HepG2 (cell line): ENCODE data around the gene SLC2A2. TPM values are rescaled to one million over a fixed set of nuclear protein-coding genes. Genes with fewer than 3 reads are reported as not detected.

Experiments used
- BRF2 ChIP-seq: sonication (generic); formaldehyde crosslinking; IDR thresholded peaks from 2 replicates; pipeline ENCODE4 v1.8.1; 2022; ENCODE audit warnings: mild to moderate bottlenecking, missing genetic modification reagents
- CREBL2 ChIP-seq: sonication (generic); formaldehyde crosslinking; IDR thresholded peaks from 2 replicates; pipeline ENCODE4 v1.8.1; 2023; ENCODE audit warnings: missing genetic modification reagents, mild to moderate bottlenecking, borderline replicate concordance
- KAT2B ChIP-seq: fragments of 150-350 bp; IDR thresholded peaks from 2 replicates; pipeline ENCODE4 v1.6.1; 2014; ENCODE audit warnings: low read depth, low read length, borderline replicate concordance
- NR1H2 ChIP-seq: sonication (generic); formaldehyde crosslinking; IDR thresholded peaks from 2 replicates; pipeline ENCODE4 v1.8.1; 2022; ENCODE audit warnings: low read depth, missing genetic modification reagents, borderline replicate concordance
- SIN3B ChIP-seq: fragments of 150-350 bp; IDR thresholded peaks from 2 replicates; pipeline ENCODE4 v1.6.1; 2014; ENCODE audit warnings: low read length
- YY1 ChIP-seq: IDR thresholded peaks from 2 replicates; pipeline ENCODE4 v1.6.1; 2011; ENCODE audit warnings: low read length, low read depth, moderate library complexity, mild to moderate bottlenecking; ENCODE audit not compliant: insufficient read depth, insufficient replicate concordance
- ZBTB1 ChIP-seq: sonication (generic); formaldehyde crosslinking; IDR thresholded peaks from 2 replicates; pipeline ENCODE4 v1.4.0; 2020; ENCODE audit warnings: missing genetic modification reagents, borderline replicate concordance
- ZBTB33 ChIP-seq: sonication (generic); formaldehyde crosslinking; IDR thresholded peaks from 2 replicates; pipeline ENCODE4 v1.4.0; 2020; ENCODE audit warnings: missing genetic modification reagents
- ZBTB46 ChIP-seq: sonication (generic); formaldehyde crosslinking; IDR thresholded peaks from 2 replicates; pipeline ENCODE4 v1.4.0; 2020; ENCODE audit warnings: mild to moderate bottlenecking, missing genetic modification reagents, borderline replicate concordance
- ZBTB7A ChIP-seq: sonication (generic); formaldehyde crosslinking; IDR thresholded peaks from 2 replicates; pipeline ENCODE4 v1.8.0; 2022; ENCODE audit warnings: mild to moderate bottlenecking, missing genetic modification reagents
- ZNF543 ChIP-seq: sonication (generic); formaldehyde crosslinking; IDR thresholded peaks from 2 replicates; pipeline ENCODE4 v1.4.0; 2020; ENCODE audit warnings: mild to moderate bottlenecking, missing genetic modification reagents
- ZNF567 ChIP-seq: sonication (generic); formaldehyde crosslinking; IDR thresholded peaks from 2 replicates; pipeline ENCODE4 v1.8.1; 2023; ENCODE audit warnings: mild to moderate bottlenecking, missing genetic modification reagents, borderline replicate concordance
- polyA plus RNA-seq, 8 experiments: library from polyadenylated mRNA; depleted of rRNA in 3 of 8; stranded (reverse) in 7 of 8; unstranded in 1 of 8; fragments of >200 nt; fragmentation: Illumina TruSeq in 4 of 8; extraction: Trizol in 4 of 8; gene quantifications; 2 replicates each; pipeline versions ENCODE4 v1.2.1 to v1.2.3, GENCODE V29; 2011 to 2016; ENCODE audit warnings: low read depth in 4 of 8, missing spikeins in 1 of 8, mixed read lengths in 1 of 8; ENCODE audit not compliant: insufficient read depth in 1 of 8
- total RNA-seq, 5 experiments: library from RNA; depleted of rRNA; stranded (reverse); fragments of >200 nt; fragmentation: Illumina TruSeq; extraction: Trizol; gene quantifications; 2 replicates each; pipeline ENCODE4 v1.2.3, GENCODE V29; 2016; ENCODE audit warnings: low read depth in 1 of 5

The SLC2A2 gene
- total and polyA plus RNA-seq, 2 of the 13 experiments (the other 11 are each of a cell fraction or from before 2014, with no cell fraction given) = 19.5 to 23.2 TPM

- no peak for TF ChIP-seq ZBTB46
- TF ChIP-seq ZBTB7A = no peak
- no peak for TF ChIP-seq ZNF567 (CRISPR knock-in tag)
- no peak for TF ChIP-seq CREBL2 (CRISPR knock-in tag)
- TF ChIP-seq BRF2 (CRISPR knock-in tag) = no peak
- no peak for TF ChIP-seq YY1
- TF ChIP-seq ZBTB33 (CRISPR knock-in tag) = peak; percentile 11; the same call in 1 of the 2 replicates
- TF ChIP-seq SIN3B = no peak
- no peak for TF ChIP-seq NR1H2 (CRISPR knock-in tag)
- no peak for TF ChIP-seq KAT2B
- no peak for TF ChIP-seq ZBTB1 (CRISPR knock-in tag)
- no peak for TF ChIP-seq ZNF543
These were observed 28.3 kb downstream of the SLC2A2 start (continued) for GRCh38 chr3:170997961-170998913.
